ENCODE measurements around the gene NEK3.

GRCh38 chr13:52118595-52118994 is 40.8 kb downstream of the NEK3 start:
- no peak for TF ChIP-seq CTCF (IDR thresholded peaks at IDR 0.05)
- no peak for TF ChIP-seq POLR2A (IDR thresholded peaks at IDR 0.05)
